PC-3 (cell line): ENCODE results near the gene FCF1. TPM values are rescaled to one million over a fixed set of nuclear protein-coding genes. Genes with fewer than 3 reads are reported as not detected.

Source experiments
- ATAC-seq: fragments of 200-7000 bp; cut with Tn5 transposase; 2 replicates; pipeline ENCODE4 v1.9.1; 2020; ENCODE audit warnings: mild to moderate bottlenecking, moderate library complexity
- BruUV-seq: library from RNA; stranded (reverse); fragments of 400-500 nt; replicated peaks from 2 replicates; lab custom pipeline; 2021; lab: Mats Ljungman, UMichigan
- CTCF ChIA-PET: fragments of 300-600 bp; sonication (Branson Sonifier 250); formaldehyde crosslinking; loops from one replicate; lab custom pipeline; 2022; ENCODE audit warnings: antibody characterized with exemption; lab: Charles Lee
- POLR2A ChIA-PET: fragments of 300-600 bp; sonication (Branson Sonifier 250); formaldehyde crosslinking; loops from one replicate; lab custom pipeline; 2022; ENCODE audit warnings: antibody characterized with exemption; ENCODE audit not compliant: unreplicated experiment; lab: Charles Lee
- DNase-seq: peaks from one replicate; pipeline ENCODE4 v3.0.0-alpha.2; 2015
- H2AFZ ChIP-seq: fragments of 300-600 bp; sonication (generic); 2 replicates; pipeline ENCODE4 v1.6.0; 2016; ENCODE audit warnings: antibody characterized with exemption, low read length
- H3F3A ChIP-seq: fragments of 300-600 bp; sonication (generic); one replicate; pipeline ENCODE4 v1.6.0; 2017; ENCODE audit warnings: antibody characterized with exemption, low read length, control low read depth, mild to moderate bottlenecking; ENCODE audit not compliant: unreplicated experiment
- H3K27ac ChIP-seq: fragments of 300-600 bp; sonication (generic); 2 replicates; pipeline ENCODE4 v1.5.1; 2016; ENCODE audit warnings: mild to moderate bottlenecking, low read length
- H3K27me3 ChIP-seq: fragments of 300-600 bp; sonication (generic); 2 replicates; pipeline ENCODE4 v1.6.1; 2016; ENCODE audit warnings: low read length, mixed read lengths
- H3K36me3 ChIP-seq: fragments of 300-600 bp; sonication (generic); 2 replicates; pipeline ENCODE4 v1.6.1; 2016; ENCODE audit warnings: low read depth, mixed run types, low read length, mixed read lengths
- H3K4me1 ChIP-seq: fragments of 300-600 bp; sonication (generic); 2 replicates; pipeline ENCODE4 v1.5.1; 2016; ENCODE audit warnings: low read length; ENCODE audit not compliant: insufficient read depth
- H3K4me2 ChIP-seq: fragments of 300-600 bp; sonication (generic); 2 replicates; pipeline ENCODE4 v1.6.0; 2016; ENCODE audit warnings: low read length
- H3K4me3 ChIP-seq: fragments of 300-600 bp; sonication (generic); 2 replicates; pipeline ENCODE4 v1.5.1; 2016; ENCODE audit warnings: mild to moderate bottlenecking, low read length, mixed read lengths
- H3K79me2 ChIP-seq: fragments of 300-600 bp; sonication (generic); 2 replicates; pipeline ENCODE4 v1.6.1; 2017; ENCODE audit warnings: low read length, mixed read lengths
- H3K9ac ChIP-seq: fragments of 300-600 bp; sonication (generic); 2 replicates; pipeline ENCODE4 v1.6.0; 2016; ENCODE audit warnings: mild to moderate bottlenecking, low read length
- H3K9me2 ChIP-seq: fragments of 300-600 bp; sonication (generic); replicated peaks from 2 replicates; pipeline ENCODE4 v1.6.1; 2016; ENCODE audit warnings: mixed run types, low read length, mixed read lengths
- H3K9me3 ChIP-seq: fragments of 300-600 bp; sonication (generic); 2 replicates; pipeline ENCODE4 v1.6.1; 2016; ENCODE audit warnings: low read length, mixed read lengths
- H4K20me1 ChIP-seq: fragments of 300-600 bp; sonication (generic); 2 replicates; pipeline ENCODE4 v1.6.1; 2016; ENCODE audit warnings: low read length, mixed read lengths
- EZH2 ChIP-seq: fragments of 300-600 bp; sonication (generic); IDR thresholded peaks from one replicate; pipeline ENCODE4 v1.6.1; 2017; ENCODE audit warnings: antibody characterized with exemption, mild to moderate bottlenecking, low read length; ENCODE audit not compliant: unreplicated experiment
- EZH2phosphoT487 ChIP-seq: fragments of 300-600 bp; sonication (generic); IDR thresholded peaks from 2 replicates; pipeline ENCODE4 v1.6.1; 2018; ENCODE audit warnings: mild to moderate bottlenecking, antibody characterized with exemption, low read length, borderline replicate concordance
- intact Hi-C: fragments of 100-400 bp; cut with micrococcal nuclease; formaldehyde crosslinking; loops from 2 replicates; pipeline ENCODE4 v1.9.0; 2023
- total RNA-seq: library from RNA; depleted of rRNA; stranded (reverse); fragments of >200 nt; gene quantifications from 2 replicates; pipeline ENCODE4 v1.2.3, GENCODE V29; 2014
- TF ChIP-seq, protein P1 (sequence below): fragments of 300-600 bp; sonication (generic); conservative IDR thresholded peaks from 2 replicates; pipeline ENCODE4 v1.5.1; 2017; ENCODE audit warnings: antibody characterized with exemption, low read depth, mild to moderate bottlenecking, low read length

The FCF1 gene
- total RNA-seq, 1 experiment from 2014 or later, result 33.1 TPM

DNA sequence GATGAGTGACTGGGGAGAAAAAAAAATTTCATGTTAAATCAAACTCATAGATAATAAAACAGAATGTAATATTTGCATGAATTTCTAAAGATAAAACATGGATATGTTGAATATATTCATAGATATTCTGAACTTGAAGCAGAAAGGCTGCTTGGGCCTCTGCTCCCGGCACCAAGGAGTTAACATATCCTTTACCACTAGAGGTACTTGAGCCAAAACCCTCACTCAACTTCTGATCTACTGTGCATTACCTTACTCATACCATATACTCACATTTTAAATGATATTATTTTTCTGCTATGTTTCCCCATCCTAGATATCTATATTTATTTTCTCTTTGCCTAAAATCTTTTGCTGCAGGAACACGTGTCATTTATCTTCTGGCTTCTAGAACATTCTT, 15.0 kb upstream of the FCF1 start:
- Histone ChIP-seq H3K4me2 (no peak overlapping the region), H3K9me2 (no peaks in the 10 kb centered on the region), H3K79me2 (peaks cover 90% of the 10 kb centered on the region), H3K4me1 (no peaks in the 10 kb centered on the region), H2AFZ (no peak overlapping the region), H3K36me3 (peaks cover 24% of the 10 kb centered on the region), H3K9ac (no peak overlapping the region), H3K9me3 (no peaks in the 10 kb centered on the region), H3F3A (no peaks in the 10 kb centered on the region), H3K4me3 (no peak overlapping the region), H4K20me1 (no peaks in the 10 kb centered on the region), H3K27me3 (no peaks in the 10 kb centered on the region), H3K27ac (no peak overlapping the region)
- ATAC-seq (no peak), DNase-seq (no peak)
- POLR2A ChIA-PET, result no interaction called here
- TF ChIP-seq EZH2phosphoT487 (no peak), EZH2 (no peak)
- TF ChIP-seq, protein P1, sequence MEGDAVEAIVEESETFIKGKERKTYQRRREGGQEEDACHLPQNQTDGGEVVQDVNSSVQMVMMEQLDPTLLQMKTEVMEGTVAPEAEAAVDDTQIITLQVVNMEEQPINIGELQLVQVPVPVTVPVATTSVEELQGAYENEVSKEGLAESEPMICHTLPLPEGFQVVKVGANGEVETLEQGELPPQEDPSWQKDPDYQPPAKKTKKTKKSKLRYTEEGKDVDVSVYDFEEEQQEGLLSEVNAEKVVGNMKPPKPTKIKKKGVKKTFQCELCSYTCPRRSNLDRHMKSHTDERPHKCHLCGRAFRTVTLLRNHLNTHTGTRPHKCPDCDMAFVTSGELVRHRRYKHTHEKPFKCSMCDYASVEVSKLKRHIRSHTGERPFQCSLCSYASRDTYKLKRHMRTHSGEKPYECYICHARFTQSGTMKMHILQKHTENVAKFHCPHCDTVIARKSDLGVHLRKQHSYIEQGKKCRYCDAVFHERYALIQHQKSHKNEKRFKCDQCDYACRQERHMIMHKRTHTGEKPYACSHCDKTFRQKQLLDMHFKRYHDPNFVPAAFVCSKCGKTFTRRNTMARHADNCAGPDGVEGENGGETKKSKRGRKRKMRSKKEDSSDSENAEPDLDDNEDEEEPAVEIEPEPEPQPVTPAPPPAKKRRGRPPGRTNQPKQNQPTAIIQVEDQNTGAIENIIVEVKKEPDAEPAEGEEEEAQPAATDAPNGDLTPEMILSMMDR, result no peak
- CTCF ChIA-PET, result no interaction called here
- BruUV-seq, result no TSS peak
- intact Hi-C loops, result no loop called here

GRCh38 chr14:74698465-74698864, 14.5 kb upstream of the FCF1 start:
- intact Hi-C loops, result no loop called here
- no peak overlapping the region for H3K4me2 ChIP-seq
- no peaks in the 10 kb centered on the region for H3F3A ChIP-seq
- H4K20me1 ChIP-seq, result no peaks in the 10 kb centered on the region
- no peaks in the 10 kb centered on the region for H3K4me1 ChIP-seq
- peaks cover 90% of the 10 kb centered on the region for H3K79me2 ChIP-seq
- H3K4me3 ChIP-seq, result no peak overlapping the region
- no peaks in the 10 kb centered on the region for H3K9me2 ChIP-seq
- BruUV-seq, result no TSS peak
- ChIA-PET POLR2A (no interaction called here), CTCF (no interaction called here)
- DNase-seq (no peak), ATAC-seq (no peak)
- no peak overlapping the region for H2AFZ ChIP-seq
- H3K9ac ChIP-seq, result no peak overlapping the region
- H3K27ac ChIP-seq, result no peak overlapping the region
- TF ChIP-seq EZH2 (no peak), EZH2phosphoT487 (no peak)
- TF ChIP-seq, protein P1, result no peak
- H3K27me3 ChIP-seq, result no peaks in the 10 kb centered on the region
- peaks cover 29% of the 10 kb centered on the region for H3K36me3 ChIP-seq
- 0 out of 2 replicates have a peak, but pooled peaks cover 4% of the 10 kb centered on the region for H3K9me3 ChIP-seq

- no peaks in the 10 kb centered on the region for H4K20me1 ChIP-seq
- TF ChIP-seq EZH2phosphoT487 (no peak), EZH2 (no peak)
- TF ChIP-seq, protein P1, result no peak
- no peak overlapping the region for H3K27ac ChIP-seq
- H3K4me3 ChIP-seq, result no peak overlapping the region
- H3F3A ChIP-seq, result no peaks in the 10 kb centered on the region
- BruUV-seq, result no TSS peak
- H3K4me1 ChIP-seq, result no peaks in the 10 kb centered on the region
- H3K79me2 ChIP-seq, result peaks cover 96% of the 10 kb centered on the region
- H3K9me3 ChIP-seq, result 0 out of 2 replicates have a peak, but pooled peaks cover 7% of the 10 kb centered on the region
- H3K27me3 ChIP-seq, result no peaks in the 10 kb centered on the region
- ATAC-seq (no peak), DNase-seq (no peak)
- CTCF ChIA-PET, result no interaction called here
- H2AFZ ChIP-seq, result no peak overlapping the region
- peaks cover 36% of the 10 kb centered on the region for H3K36me3 ChIP-seq
- no peak overlapping the region for H3K9ac ChIP-seq
- intact Hi-C loops, result no loop called here
- no peak overlapping the region for H3K4me2 ChIP-seq
- no peaks in the 10 kb centered on the region for H3K9me2 ChIP-seq
- POLR2A ChIA-PET, result no interaction called here
Observed at GRCh38 chr14:74702293-74702692, 10.7 kb upstream of the FCF1 start.
